Stimulated activated CD4-positive, alpha-beta T cell treated with anti-CD3 and anti-CD28 coated beads, Interleukin-12 subunit alpha, Interleukin-12 subunit beta, amount 100 ng/mL, for 24 hours (primary cell): Measurements from ENCODE around the gene TFCP2L1.
"Not testable (repeated sequence)": the region's sequence is repeated elsewhere in the genome, so short reads cannot be mapped to it uniquely, and the experiment has no call there.

ENCODE experiments used
- DNase-seq, 2 experiments: peaks; one replicate each; pipeline ENCODE4 v3.0.0-alpha.2; 2020; ENCODE audit warnings: low read depth in 2 of 2

Gene TFCP2L1

DNA sequence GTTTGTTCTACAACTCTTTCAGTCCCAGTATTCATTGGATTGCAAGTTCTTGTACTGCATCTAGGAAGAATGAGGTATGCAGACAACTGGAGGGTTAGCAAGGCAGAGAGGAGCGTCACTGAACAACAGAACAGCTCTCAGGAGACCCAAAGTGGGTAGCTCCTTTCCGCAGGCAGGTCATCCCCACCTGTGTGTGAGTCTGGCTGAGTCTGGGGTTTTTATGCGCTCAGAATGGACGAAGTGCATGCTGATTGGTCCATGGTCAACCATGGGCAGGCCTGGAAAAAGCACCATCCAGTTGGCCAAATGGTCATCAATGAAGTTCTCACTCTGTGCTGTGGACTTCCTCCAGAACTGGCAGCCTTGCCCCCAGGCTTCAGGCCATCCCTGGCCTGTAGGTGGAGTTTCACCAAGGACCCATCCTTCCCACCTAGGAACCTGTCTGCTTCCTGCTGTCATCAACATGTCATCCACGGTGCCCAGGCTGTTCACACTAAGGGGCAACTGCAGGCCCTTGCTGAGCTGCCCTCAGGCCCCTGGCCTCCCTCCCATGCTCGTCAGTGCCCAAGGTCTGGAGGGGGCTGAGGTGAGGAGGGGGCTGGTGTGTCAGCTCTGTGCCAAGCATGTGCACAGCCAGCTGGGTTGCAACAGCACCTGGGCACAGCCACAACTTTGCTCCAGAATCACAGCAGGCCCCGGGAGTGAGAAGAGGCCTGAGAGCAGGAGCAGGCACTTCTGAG is 11.1 kb upstream of the TFCP2L1 start:
- DNase-seq: no peak

DNA sequence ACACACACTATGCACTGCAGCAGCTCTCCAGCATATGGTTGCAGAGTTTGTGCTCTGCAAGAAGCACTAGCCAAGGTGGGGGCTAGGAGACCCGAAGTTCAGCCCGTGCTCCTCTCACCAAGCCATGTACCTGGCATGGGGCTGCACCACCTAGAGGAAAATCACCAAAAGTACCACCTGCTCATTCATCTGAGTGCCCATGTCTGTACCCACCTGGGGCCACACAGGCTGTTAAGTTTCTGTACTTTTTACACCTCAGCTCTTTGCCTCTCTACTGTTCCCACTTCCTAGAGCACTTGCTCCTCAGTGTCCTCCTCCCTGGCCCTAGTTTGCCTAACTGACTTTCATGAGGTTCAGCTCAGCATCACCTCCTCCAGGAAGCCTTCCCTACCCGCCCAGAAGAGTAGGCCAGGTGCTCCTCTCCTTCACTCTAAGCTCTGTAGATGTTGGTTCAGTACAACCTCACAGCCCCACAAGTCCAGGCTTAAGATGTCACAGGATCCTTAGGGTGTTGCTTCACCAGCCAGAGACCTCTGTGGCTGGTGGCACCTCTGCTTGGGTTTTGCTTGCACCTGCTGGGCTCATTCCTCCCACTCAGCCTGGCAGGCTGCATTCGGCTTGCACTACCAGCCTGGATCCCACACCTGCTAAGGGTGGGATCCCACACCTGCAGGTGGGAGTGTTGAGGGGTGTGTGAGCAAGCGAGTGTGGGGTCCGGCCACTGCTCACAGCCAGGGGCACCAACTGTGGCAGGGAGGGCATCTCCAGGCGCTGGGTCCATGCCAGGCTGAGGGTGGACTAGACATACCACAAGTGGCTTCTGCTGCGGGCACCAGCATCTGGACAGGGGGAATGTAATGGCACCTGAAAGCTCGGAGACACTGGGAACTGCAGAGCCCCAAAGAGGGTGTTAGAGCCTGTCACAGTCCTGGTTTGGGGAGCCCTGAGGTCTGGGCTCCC is 10.2 kb upstream of the TFCP2L1 start:
- no peak for DNase-seq

DNA sequence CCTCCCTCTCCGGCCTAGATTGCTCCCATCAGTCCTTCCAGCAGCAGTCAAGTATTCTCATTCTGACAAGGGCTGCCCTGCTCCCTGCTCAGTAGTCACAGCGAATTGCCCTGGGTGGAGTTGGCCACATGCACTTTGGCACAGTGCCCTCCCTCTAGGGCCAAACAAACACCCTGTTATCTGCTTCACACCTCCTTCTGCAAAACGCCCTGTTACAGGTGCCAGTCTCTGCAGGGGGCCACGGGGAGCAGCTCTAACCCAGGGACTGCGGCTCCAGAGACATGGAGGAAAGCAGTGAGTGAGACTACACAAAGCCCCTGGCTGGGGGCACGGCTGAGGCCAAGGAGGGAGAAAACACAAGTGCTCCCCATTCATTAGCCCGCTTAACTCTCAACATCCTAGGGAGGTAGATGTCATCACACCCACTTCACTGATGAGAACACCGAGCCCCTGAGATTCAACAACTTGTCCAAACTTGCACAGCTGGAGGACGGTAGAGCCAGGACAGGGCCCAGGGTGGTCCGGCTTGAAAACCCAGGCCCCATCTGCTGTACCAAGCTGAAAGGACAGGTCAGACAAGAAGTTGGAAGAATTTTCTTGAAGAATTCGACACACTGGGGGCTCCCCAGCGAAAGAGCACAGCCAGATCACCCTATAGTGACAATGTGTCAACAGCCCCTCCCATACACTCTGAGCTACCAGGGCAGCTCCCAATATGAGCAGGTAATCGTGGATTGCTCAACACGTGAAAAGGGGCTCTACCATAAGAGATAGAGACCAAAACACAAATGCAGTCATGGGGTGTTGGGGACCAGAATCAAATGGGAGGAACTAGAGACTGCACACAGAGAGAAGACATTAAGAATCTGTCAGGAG is 8.7 kb upstream of the TFCP2L1 start:
- no peak for DNase-seq

DNA sequence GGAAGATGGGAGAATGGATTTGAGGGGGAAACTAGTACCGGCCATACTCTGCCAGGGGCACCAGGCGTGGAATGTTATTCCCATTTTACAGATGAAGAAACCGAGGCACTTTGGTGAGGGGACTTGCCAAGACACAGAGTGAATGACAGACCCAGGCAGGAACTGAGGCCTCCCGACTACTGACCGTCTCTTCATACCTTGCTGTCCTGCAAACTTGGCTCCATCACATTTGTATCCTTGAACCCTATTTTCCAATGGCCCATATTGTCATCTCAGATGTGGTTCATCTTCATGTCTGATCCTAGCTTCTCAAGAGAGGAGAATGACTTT is 6.2 kb upstream of the TFCP2L1 start:
- DNase-seq: no peak

DNA sequence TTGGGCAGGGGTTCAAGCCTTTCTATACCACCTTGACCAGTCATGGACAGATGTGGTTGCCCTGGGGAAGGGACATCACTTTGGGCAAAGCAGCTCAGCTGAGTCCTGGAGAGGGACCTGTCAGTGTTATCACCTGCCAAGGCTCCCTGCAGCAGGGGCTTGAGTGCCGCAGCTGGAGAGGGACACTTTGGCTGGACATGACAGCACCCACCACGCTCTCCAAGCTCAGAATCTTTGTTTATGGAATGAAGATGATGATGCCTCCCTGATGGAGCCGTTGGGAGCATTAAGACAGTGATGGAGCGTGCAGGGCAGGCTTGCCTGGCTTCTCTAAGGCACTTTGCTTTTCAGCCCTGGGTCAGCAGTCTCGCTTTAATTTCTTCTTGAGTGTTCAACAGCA is 4.3 kb upstream of the TFCP2L1 start:
- DNase-seq: no peak

DNA sequence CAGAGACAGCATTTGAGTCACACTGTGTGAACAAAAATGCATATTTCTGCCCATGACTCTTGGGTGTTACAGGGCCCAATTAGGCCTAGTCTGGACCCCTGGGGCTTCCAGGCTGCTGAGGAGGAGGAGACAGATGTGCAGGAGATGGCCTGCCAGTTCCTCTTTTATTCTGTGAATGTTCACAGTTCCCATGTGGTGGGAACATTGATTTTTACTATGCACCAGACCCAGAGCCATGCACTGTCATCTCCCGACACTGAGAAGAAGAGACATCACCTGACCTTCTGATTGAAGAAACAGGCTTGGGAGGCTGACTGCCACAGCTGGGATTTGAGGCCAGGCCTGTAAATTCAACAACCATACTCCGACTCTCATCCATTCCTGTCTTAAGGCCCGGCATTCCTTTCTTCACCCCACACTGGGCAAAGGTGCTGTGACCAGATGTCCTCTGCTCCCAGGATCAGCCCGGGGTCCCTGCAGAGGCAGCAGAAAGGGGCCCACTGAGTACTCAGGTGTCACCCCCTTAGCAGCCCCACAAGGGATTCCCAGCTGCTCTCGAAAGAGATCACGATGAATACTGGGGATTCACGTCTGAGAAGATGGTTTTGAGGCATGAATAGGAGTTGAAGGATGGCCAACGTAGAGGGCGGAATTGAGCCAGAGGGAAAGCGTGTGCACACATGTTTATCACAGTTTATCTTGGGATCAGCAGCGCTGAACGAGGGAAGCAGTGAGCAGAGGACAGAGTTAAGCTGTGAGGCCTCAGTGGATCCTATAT is 3.6 kb upstream of the TFCP2L1 start:
- DNase-seq: no peak

DNA sequence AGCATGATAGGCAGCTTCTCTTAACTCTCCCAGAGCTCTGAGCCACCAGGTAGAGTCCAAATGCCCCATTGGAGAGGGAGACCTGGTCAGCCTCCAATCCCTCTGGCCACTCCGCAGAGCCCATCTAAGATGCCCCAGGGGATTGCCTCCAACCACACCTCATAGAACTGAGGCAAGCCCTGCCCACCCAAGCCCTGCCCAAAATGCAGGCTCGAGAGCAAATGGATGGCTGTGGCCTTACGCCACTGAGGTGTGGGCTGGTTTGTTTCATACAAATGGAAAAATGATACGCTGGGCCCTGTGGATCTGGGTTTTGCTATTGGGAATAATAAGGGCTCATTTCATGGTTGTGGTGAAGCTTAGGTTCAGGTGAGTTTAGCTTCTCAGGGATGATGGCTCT is 3.0 kb upstream of the TFCP2L1 start:
- DNase-seq: no peak

DNA sequence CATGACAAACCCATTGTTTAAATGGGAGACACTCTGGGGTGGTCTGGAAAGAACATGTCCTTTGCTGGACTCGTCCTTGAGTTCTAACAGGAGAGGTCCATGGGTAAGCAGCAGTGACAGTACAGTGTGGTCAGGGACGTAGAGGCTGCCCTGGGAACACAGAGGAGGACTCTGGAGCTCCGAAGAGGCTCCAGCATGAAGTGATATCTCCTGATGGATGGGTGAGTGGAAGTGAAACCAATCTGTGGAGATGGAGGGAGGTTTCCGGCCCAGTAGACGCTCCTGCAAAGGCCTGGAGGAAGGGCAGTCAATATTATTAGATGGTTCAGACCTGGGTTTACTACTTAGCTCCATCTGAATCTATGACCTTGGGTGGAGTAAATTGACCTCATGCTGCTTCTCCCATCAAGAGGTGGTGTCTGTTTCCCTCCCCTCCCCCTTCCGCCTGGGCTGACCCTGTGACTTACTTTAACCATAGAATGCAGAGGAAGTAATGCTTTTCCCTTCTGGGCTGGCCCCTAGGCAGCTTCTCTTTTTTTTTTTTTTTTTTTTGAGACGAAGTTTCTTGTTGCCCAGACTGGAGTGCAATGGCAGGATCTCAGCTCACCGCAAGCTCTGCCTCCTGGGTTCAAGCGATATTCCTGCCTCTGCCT is 2.3 kb upstream of the TFCP2L1 start:
- DNase-seq: no peak

DNA sequence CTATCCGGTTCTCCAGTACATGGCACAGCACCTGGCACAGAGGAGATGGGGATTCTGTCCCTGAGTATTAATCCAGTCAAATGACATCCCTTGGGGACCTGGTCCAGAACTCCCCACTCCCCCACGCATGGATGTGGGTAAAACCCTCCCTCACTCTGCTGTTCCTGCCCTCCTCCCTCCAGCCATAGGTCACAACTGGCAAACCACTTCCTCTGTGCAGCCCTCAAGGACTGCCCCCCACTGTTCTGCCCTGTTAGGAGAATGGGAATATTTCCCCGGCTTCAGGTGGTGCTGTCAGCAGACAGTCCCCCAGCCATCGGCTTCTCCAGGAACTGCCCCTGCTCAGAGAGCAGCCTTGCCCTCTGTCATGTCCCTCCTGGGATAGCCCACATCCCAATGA is 1.5 kb upstream of the TFCP2L1 start:
- no peak for DNase-seq

DNA sequence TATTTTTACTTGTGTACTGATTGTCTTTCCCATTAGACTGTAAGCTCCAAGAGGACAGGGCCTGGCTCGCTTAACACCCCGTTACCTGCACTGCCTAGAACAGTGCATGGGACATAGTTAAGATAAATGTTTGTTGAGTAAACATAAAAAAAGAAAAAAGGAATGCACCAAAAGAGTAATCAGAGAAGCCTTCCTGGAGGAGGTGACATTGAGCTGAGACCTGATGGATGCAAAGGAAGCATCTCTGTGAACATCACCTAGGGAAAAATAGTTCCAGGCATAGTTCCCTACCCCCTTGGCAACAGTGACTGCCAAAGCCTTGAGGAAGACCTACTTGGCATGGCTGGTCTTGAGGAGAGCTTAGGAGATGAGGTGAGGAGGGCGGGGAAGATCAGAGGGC is 924 bp upstream of the TFCP2L1 start:
- DNase-seq: no peak

DNA sequence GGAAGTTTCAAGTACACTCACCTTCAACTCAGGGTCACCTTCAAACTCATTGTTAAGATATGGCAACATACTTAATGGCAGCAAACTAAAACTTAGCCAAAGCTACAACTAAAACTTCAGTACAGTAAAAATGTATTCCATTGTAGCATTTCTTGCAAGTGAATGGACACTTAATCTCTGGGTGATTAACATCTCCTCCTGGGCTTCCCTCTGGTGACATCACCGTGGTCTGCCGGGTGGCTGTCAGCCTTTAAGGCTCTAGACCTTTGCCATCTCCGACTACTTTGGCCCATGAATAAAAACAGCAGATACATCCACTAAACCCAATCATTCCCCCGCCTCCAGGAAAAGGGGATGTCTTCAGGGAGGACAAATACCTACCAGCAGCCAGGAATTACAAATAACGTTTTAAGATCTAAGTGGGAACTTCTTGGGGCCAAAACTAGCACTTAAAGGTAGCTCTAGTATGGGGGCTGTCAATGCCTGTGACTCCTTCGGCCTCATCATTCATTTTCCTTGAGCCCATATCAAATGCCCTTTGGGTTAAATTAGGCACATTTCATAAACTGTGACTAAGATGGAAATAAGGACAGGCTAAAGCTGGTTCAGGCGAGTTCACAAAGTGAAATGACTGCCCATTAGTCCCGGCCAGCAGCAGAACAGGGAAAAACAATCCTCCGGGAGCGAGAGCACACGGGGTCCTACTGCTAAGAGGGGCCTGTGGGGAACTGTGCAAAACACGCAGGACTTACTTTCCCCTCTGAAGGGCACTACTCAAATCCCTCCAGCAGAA is 1.1 kb downstream of the TFCP2L1 start:
- no peak for DNase-seq

DNA sequence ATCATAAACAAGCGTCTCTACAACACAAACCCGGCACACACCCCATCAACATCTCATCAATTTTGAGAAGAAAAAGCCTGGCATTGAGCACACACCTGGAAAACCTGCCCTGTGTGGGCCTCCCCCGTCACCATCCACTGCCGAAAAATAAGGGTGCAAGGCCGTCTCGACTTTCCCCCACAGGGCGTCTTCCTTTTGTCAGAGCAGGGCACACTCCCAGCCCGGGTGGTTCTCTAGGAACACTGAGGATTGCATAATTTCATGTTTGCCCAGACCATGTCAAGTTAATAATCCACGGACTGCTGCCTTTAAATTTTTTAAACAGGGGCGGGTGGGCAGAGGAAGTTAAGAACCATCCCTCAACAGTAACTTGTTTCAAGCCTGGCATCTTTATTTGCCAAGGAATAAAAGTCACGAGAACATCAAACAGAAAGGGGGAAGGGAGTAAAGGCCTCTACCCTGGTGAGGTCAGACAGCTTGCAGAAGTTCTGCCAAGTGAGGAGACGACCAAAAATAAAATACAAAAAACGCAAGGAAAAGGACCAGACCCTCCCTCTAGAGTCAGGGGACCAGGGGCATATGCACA is 2.1 kb downstream of the TFCP2L1 start:
- DNase-seq: no peak

DNA sequence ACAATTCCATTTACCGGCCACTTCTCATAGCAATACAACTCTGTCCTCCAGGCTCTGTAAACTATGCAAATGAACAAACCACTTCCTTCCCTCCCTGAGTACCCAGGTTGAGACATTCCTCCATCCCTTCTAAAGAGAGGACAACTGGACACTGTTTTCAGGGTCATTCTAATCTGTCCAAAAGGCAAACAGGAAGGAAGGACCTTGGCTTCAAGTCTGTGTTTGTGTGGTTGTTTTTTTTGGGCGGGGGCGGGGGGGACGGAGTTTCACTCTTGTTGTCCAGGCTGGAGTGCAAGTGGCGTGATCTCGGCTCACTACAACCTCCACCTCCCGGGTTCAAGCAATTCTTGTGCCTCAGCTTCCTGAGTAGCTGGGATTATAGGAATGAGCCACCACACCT is 3.3 kb downstream of the TFCP2L1 start:
- DNase-seq: no peak

DNA sequence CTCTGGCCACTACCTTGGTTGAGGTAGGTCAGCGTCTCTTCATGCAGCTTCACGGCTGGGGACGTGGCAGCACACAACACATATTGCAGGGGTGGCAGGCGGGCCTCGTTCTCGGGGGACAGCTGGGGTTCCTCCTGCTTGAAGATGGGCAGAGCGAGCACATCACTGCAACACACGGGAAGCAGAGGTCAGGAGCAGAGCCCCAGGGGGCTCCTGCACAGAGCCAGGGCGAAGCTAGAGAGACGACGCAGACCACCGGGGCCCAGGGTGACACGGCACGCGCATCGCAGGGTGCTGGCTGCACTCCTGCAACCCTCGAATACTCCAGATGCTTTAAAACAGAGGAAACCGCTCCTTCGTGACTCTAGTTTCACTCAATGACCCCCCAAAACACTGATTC is 3.9 kb downstream of the TFCP2L1 start:
- DNase-seq: no peak

DNA sequence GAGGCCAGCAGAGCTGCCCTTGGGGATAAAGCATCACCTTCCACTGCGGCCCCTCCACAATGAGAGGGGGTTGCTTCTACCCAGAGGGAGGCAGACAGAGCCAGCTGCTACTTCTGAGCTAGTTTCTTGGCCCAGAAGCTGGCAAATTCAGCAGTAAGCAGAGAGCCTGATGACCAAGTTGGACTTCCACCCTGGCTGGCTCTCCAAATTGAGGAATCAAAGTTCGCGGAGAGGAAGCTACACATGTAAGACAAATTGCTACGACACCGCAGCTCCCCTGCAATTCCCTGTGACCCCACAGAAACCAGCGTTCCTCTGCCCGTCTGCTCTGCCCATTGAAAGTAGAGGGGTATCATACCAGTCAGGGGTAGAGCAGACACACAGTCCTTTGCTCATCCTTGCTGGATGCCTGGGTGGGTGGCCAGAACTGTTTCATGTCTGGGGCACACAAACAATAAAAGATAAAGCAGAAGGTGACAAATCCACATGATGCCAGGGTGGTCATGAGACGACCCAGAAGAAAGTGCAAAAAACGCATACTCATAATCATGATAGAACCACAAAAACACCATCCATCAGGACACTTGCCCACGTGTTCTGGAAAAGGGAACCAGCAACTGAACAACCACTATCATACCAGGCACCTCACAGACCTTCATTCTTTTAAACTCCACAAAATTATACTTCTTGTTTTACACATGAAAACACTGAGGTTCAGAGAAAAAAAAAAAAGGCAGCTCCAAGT is 5.4 kb downstream of the TFCP2L1 start:
- no peak for DNase-seq

DNA sequence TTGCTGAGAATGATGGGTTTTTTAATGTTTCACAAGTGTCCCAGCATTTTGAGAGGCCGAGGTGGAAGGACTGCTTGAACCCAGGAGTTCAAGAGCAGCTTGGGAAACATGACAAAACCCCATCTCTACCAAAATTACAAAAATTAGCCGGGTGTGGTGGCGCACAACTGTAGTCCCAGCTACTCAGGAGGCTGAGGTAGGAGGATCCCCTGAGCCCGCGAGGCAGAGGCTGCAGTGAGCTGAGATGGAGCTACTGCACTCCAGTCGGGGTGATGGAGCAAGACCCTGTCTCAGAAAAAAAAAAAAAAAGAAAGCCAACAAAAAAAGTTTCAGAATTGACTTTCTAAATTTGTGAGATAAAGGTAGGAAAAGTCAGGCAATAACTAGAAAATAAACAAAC is 8.7 kb downstream of the TFCP2L1 start:
- DNase-seq: no peak

DNA sequence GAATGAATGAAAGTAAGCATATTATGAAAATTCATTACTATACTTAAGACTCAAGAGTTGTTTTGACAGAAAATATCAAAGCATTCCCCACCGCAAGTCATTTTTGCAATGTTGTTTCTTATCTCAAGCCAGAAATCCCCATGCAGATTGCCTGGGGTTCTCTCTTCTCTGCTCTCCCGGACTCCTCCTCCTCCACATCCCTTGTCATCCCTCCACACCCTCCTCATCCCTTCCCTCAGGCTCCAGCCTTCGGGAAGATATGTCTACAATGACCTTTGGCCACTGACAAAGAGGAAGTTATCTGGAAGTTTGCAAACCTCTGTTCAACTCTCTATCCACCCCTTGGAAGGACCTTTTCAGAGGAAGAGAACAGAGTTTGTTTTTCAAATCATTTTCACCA is 11.9 kb downstream of the TFCP2L1 start:
- DNase-seq: no peak

DNA sequence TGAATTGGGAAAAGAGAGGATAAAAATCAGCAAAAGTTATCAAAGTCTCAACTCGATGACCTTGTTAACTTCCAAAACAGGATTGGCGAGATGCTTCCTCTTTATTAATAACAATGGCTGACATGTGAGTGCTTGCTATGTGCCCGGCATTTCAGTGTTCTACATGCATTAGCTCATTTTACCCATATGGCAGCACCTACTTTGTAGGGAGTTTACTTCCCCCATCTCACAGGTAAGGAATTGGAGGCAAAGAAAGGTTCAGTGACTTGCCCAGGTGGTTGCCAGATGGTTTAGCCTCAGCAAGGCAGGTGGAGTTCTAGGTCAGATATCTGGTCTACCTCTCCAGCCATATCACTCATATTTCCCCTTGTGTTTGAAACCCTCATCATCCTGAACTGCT is 12.4 kb downstream of the TFCP2L1 start:
- DNase-seq: no peak

DNA sequence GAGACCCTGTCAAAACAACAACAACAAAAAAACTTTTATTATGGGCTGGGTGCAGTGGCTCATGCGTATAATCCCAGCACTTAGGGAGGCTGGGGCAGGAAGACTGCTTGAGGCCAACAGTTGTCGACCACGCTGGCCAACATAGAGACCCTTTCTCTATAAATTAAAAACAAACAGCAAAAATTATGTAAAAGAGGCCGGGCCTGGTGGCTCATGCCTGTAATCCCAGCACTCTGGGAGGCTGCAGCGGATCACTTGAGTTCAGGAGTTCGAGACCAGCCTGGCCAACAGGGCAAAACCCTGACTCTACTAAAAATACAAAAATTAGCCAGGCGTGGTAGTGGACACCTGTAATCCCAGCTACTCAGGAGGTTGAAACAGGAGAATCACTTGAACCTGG is 15.6 kb downstream of the TFCP2L1 start:
- not testable (repeated sequence) for DNase-seq
